K562 (cell line): ENCODE measurements around the gene MAPKAPK2. TPM values are rescaled to one million over a fixed set of nuclear protein-coding genes. Genes with fewer than 3 reads are reported as not detected.

ENCODE experiments used
- ATAC-seq: fragments of 200-7000 bp; cut with Tn5 transposase; 3 replicates; pipeline ENCODE4 v1.9.1; 2020; ENCODE audit warnings: moderate library complexity
- BruUV-seq: library from RNA; stranded (reverse); fragments of 400-500 nt; replicated peaks from 2 replicates; lab custom pipeline; 2021; lab: Mats Ljungman, UMichigan
- CTCF ChIA-PET: fragments of 300-600 bp; formaldehyde crosslinking; extraction: SDS; loops from one replicate; lab custom pipeline; 2021; ENCODE audit warnings: low intra/inter-chr PET ratio; lab: Yijun Ruan, JAX
- POLR2A ChIA-PET: fragments of 300-600, 350-650 bp; sonication (Branson Sonifier 250); formaldehyde crosslinking; extraction: SDS; loops from one replicate; lab custom pipeline; 2021; ENCODE audit warnings: antibody characterized with exemption, inconsistent platforms; lab: Yijun Ruan, JAX
- DNase-seq, 4 experiments: peaks; one replicate each; pipeline versions ENCODE4 v3.0.0 to v3.0.0-alpha.2; 2011 to 2018; ENCODE audit warnings: low spot score in 3 of 4, mixed read lengths in 3 of 4; ENCODE audit errors: extremely low read depth in 1 of 4
- FAIRE-seq: peaks from 2 replicates; lab custom pipeline; 2011; peaks lifted over from hg19 to GRCh38; lab: Jason Lieb, UNC
- H2AFZ ChIP-seq: 2 replicates; pipeline ENCODE4 v1.6.0; 2011; ENCODE audit warnings: low read depth, low read length, control low read depth, inconsistent platforms
- H3K27ac ChIP-seq: fragments of 200-600 bp; 3 replicates; pipeline ENCODE4 v1.8.0; 2011; ENCODE audit warnings: low read depth, mild to moderate bottlenecking, control low read depth, inconsistent platforms, low read length, moderate library complexity, mixed read lengths; ENCODE audit errors: extremely low read depth
- H3K27me3 ChIP-seq, 2 experiments: fragments of 300-600 bp in 1 of 2; 2 replicates in 1 of 2; 3 replicates in 1 of 2; pipeline versions ENCODE4 v1.6.0 to v1.8.0; 2011; ENCODE audit warnings: inconsistent platforms in 2 of 2, low read length in 2 of 2, mild to moderate bottlenecking in 1 of 2, mixed read lengths in 1 of 2, moderate library complexity in 1 of 2; ENCODE audit not compliant: control insufficient read depth in 2 of 2, insufficient read depth in 2 of 2
- H3K36me3 ChIP-seq: fragments of 300-600 bp; 3 replicates; pipeline ENCODE4 v1.8.0; 2011; ENCODE audit warnings: mild to moderate bottlenecking, low read length, inconsistent platforms; ENCODE audit not compliant: control insufficient read depth, insufficient read depth
- H3K4me1 ChIP-seq, 2 experiments: fragments of 200-600 bp in 1 of 2; replicated peaks in 1 of 2; 2 replicates in 1 of 2; 3 replicates in 1 of 2; pipeline versions ENCODE4 v1.5.1 to v1.8.0; 2011; ENCODE audit warnings: inconsistent platforms in 2 of 2, low read length in 2 of 2, mild to moderate bottlenecking in 1 of 2, mixed read lengths in 1 of 2, moderate library complexity in 1 of 2; ENCODE audit not compliant: control insufficient read depth in 2 of 2, insufficient read depth in 2 of 2
- H3K4me2 ChIP-seq: 2 replicates; pipeline ENCODE4 v1.6.1; 2011; ENCODE audit warnings: low read length, control low read depth, inconsistent platforms, mixed read lengths; ENCODE audit not compliant: insufficient read depth
- H3K4me3 ChIP-seq: fragments of 200-600 bp; sonication (generic), shearing (Covaris generic); 2 replicates; pipeline ENCODE4 v1.5.1; 2016; ENCODE audit warnings: control low read depth, inconsistent platforms
- H3K79me2 ChIP-seq: fragments of 200-600 bp; 3 replicates; pipeline ENCODE4 v1.8.0; 2011; ENCODE audit warnings: low read length, inconsistent platforms; ENCODE audit not compliant: control insufficient read depth, insufficient read depth
- H3K9ac ChIP-seq, 2 experiments: 2 replicates each; pipeline versions ENCODE4 v1.6.0 to v1.6.1; 2011; ENCODE audit warnings: low read depth in 2 of 2, low read length in 2 of 2, control low read depth in 1 of 2, inconsistent platforms in 1 of 2, mild to moderate bottlenecking in 1 of 2, mixed read lengths in 1 of 2; ENCODE audit not compliant: insufficient read depth in 1 of 2
- H3K9me1 ChIP-seq: one replicate; pipeline ENCODE4 v1.6.0; 2011; ENCODE audit warnings: inconsistent platforms, mild to moderate bottlenecking, low read length, moderate library complexity; ENCODE audit not compliant: control insufficient read depth, insufficient read depth
- H3K9me3 ChIP-seq: replicated peaks from 2 replicates; pipeline ENCODE4 v1.5.1; 2011; ENCODE audit warnings: low read depth, low read length, inconsistent platforms; ENCODE audit not compliant: control insufficient read depth, insufficient read depth
- H4K20me1 ChIP-seq: replicated peaks from 2 replicates; pipeline ENCODE4 v1.6.1; 2011; ENCODE audit warnings: low read length, inconsistent platforms, mixed read lengths; ENCODE audit not compliant: control insufficient read depth, insufficient read depth
- NCOA4 ChIP-seq: fragments of 450-650 bp; IDR thresholded peaks from 2 replicates; pipeline ENCODE4 v1.6.1; 2018; ENCODE audit warnings: mild to moderate bottlenecking; ENCODE audit not compliant: partially characterized antibody
- PCBP2 ChIP-seq: fragments of 200-400 bp; formaldehyde crosslinking; IDR thresholded peaks from 2 replicates; pipeline ENCODE4 v1.6.1; 2018; ENCODE audit warnings: low read length, low read depth, mild to moderate bottlenecking, moderate library complexity; ENCODE audit not compliant: poor library complexity, severe bottlenecking
- PHB ChIP-seq: fragments of 250-450 bp; sonication (Bioruptor Pico); IDR thresholded peaks from 2 replicates; pipeline ENCODE4 v1.5.0; 2021
- RBBP5 ChIP-seq: fragments of 200-600 bp; sonication (generic); IDR thresholded peaks from 2 replicates; pipeline ENCODE4 v1.6.1; 2012; ENCODE audit warnings: borderline replicate concordance, mild to moderate bottlenecking, low read length, control low read depth, inconsistent platforms; ENCODE audit not compliant: insufficient read depth, poor library complexity, severe bottlenecking
- RBM15 ChIP-seq: fragments of 200-400 bp; formaldehyde crosslinking; IDR thresholded peaks from 2 replicates; pipeline ENCODE4 v1.6.1; 2018; ENCODE audit warnings: mild to moderate bottlenecking, low read length, moderate library complexity; ENCODE audit not compliant: insufficient read depth
- TBP ChIP-seq: optimal IDR thresholded peaks from 2 replicates; pipeline ENCODE3; 2011; ENCODE audit warnings: low read depth, low read length, improper control_type of control experiment
- WGBS: fragments of 100-300 bp; shearing (Covaris generic); methylation state at CpG from one replicate; pipeline ENCODE4 v1.1.6; 2016; ENCODE audit warnings: low coverage, mixed read lengths; ENCODE audit not compliant: insufficient coverage; ENCODE audit errors: missing lambda C conversion rate; 5-methylcytosine and 5-hydroxymethylcytosine counted together
- in situ Hi-C: fragments of 300-500 bp; cut with MboI; formaldehyde crosslinking; loops from 4 replicates; pipeline ENCODE4 v1.15.0; 2018; ENCODE audit warnings: inconsistent platforms, mixed read lengths
- intact Hi-C: fragments of 100-400 bp; cut with micrococcal nuclease; formaldehyde crosslinking; loops from 2 replicates; pipeline ENCODE4 v1.14.2; 2022
- polyA plus RNA-seq, 8 experiments: library from polyadenylated mRNA; depleted of rRNA in 4 of 8; stranded (reverse) in 5 of 8; unstranded in 3 of 8; fragments of >200 nt; fragmentation: Nextera tagmentation in 2 of 8; fragmentation: Illumina TruSeq in 1 of 8; extraction: Ambion mirVana in 2 of 8; extraction: Trizol in 1 of 8; gene quantifications; 2 replicates each; pipeline versions ENCODE4 v1.2.1 to v1.2.3, GENCODE V29; 2011 to 2014; ENCODE audit warnings: inconsistent platforms in 1 of 8, missing spikeins in 1 of 8
- total RNA-seq, 7 experiments: library from RNA; depleted of rRNA in 6 of 7; stranded (reverse); fragments of >200 nt in 6 of 7; fragmentation: Illumina TruSeq in 2 of 7; extraction: Trizol in 2 of 7; gene quantifications; 2 replicates each; pipeline versions ENCODE4 v1.2.1 to v1.2.3, GENCODE V29; 2011 to 2021; ENCODE audit warnings: low replicate concordance in 1 of 7
- TF ChIP-seq, protein P1 (sequence below): IDR thresholded peaks from 2 replicates; pipeline ENCODE4 v1.6.1; 2011; ENCODE audit warnings: borderline replicate concordance, low read depth, mild to moderate bottlenecking, moderate library complexity, low read length; ENCODE audit not compliant: insufficient read depth, poor library complexity, severe bottlenecking
- TF ChIP-seq, protein P2 (sequence below): fragments of 250-450 bp; sonication (Bioruptor Pico); IDR thresholded peaks from 2 replicates; pipeline ENCODE4 v1.4.0; 2020; ENCODE audit warnings: mild to moderate bottlenecking
- TF ChIP-seq, protein P3 (sequence below): sonication (generic); formaldehyde crosslinking; IDR thresholded peaks from 2 replicates; pipeline ENCODE4 v1.8.0; 2022; ENCODE audit warnings: mild to moderate bottlenecking, missing genetic modification reagents, borderline replicate concordance
- TF ChIP-seq, protein P4 (sequence below): fragments of 250-450 bp; sonication (Bioruptor Pico); IDR thresholded peaks from 2 replicates; pipeline ENCODE4 v1.4.0; 2020; ENCODE audit warnings: borderline replicate concordance

Gene MAPKAPK2
- total and polyA plus RNA-seq, 9 of the 15 experiments (the other 6 are each of a cell fraction or from before 2014, with no cell fraction given): 0.63 to 94.2 (median 52.1) TPM

DNA sequence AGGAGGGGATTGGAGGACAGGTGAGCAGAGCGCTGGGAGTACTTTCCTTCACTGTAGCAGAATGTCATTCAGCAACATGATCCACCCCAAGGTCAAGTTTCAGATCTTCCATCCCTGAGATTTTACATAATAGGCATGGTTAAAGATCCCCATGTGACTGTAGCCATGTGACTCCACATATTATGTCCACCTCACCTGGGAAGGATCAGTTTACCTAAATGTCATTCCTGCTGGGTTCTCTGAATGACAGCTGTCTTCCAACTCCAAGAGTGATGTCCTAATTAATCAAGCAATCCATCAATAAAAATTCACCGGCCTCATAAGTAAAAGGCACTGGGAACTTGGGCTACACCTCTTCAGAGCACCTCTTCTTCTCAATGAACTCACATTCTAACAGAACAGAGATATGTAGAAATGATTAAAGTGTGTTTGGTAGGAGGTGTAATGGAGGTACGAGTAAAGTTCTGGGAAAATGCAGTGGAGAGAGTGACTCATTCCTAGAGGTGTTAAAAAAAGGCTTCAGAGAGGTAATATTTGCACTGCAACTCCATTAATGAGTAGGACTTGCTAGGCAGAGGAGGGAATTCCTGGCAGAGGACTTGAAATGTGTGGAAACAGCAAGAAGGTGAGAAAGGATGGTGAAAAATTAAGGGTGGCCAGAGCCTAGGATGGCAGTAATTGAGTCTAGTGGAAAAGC is 22.2 kb upstream of the MAPKAPK2 start (continued):
- TF ChIP-seq, protein P1, sequence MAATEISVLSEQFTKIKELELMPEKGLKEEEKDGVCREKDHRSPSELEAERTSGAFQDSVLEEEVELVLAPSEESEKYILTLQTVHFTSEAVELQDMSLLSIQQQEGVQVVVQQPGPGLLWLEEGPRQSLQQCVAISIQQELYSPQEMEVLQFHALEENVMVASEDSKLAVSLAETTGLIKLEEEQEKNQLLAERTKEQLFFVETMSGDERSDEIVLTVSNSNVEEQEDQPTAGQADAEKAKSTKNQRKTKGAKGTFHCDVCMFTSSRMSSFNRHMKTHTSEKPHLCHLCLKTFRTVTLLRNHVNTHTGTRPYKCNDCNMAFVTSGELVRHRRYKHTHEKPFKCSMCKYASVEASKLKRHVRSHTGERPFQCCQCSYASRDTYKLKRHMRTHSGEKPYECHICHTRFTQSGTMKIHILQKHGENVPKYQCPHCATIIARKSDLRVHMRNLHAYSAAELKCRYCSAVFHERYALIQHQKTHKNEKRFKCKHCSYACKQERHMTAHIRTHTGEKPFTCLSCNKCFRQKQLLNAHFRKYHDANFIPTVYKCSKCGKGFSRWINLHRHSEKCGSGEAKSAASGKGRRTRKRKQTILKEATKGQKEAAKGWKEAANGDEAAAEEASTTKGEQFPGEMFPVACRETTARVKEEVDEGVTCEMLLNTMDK: no peak
- no peak for TF ChIP-seq PCBP2
- TF ChIP-seq, protein P2, sequence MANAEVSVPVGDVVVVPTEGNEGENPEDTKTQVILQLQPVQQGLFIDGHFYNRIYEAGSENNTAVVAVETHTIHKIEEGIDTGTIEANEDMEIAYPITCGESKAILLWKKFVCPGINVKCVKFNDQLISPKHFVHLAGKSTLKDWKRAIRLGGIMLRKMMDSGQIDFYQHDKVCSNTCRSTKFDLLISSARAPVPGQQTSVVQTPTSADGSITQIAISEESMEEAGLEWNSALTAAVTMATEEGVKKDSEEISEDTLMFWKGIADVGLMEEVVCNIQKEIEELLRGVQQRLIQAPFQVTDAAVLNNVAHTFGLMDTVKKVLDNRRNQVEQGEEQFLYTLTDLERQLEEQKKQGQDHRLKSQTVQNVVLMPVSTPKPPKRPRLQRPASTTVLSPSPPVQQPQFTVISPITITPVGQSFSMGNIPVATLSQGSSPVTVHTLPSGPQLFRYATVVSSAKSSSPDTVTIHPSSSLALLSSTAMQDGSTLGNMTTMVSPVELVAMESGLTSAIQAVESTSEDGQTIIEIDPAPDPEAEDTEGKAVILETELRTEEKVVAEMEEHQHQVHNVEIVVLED (CRISPR knock-in tag): no peak

DNA sequence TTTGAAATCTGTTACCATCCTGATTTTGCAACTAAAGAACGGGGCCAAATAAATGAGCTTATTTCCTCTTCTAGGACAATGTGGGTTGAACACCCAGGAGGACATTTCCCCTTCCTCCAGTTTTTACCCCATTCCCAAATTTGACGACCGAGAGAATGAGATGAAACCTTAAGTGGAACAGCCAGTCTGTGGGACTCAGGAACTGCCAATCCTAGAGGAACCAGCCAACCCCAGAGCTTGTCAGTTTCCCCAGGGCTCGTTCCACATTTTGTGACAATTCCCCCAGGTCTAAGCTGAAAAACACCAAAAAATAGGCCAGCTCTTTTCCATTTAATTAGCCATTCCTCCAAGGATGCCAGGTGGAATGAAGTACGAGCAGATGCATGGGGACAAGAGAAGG is 21.3 kb upstream of the MAPKAPK2 start:
- no peaks in the 10 kb centered on the region for H4K20me1 ChIP-seq
- peak overlapping the region; percentile 80; the same call in 1 of the 2 replicates for H3K4me2 ChIP-seq
- no peak overlapping the region; the same call in 2 of the 3 replicates for H3K27ac ChIP-seq
- no peaks in the 10 kb centered on the region for H3K79me2 ChIP-seq
- intact Hi-C loops (loop anchor here (5.0 kb wide), 1 partner anchor 171 kb away; no protein-coding TSS in a partner anchor), in situ Hi-C loops (no loop called here)
- H3K27me3 ChIP-seq: no peaks in the 10 kb centered on the region
- ATAC-seq (no peak), FAIRE-seq (no peak), DNase-seq (peak in 1 of 4 experiments; percentile 17)
- H3K9me3 ChIP-seq: no peaks in the 10 kb centered on the region
- peak overlapping the region; percentile 87 for H2AFZ ChIP-seq
- H3K9me1 ChIP-seq: no peaks in the 10 kb centered on the region
- H3K36me3 ChIP-seq: no peaks in the 10 kb centered on the region
- H3K4me1 ChIP-seq: peaks cover 35 to 56% of the 10 kb centered on the region in 2 experiments
- 54% methylated on average over 5 of the region's 5 CpGs for WGBS
- H3K4me3 ChIP-seq: no peak overlapping the region
- BruUV-seq: no TSS peak
- peak overlapping the region; percentile 12 to 86; a peak in 2 of 4 replicates for H3K9ac ChIP-seq
- POLR2A ChIA-PET: interaction anchor here (0.6 to 7.4 kb wide), 14 partner anchors 10 to 859 kb away, joined by 3 to 59 read pairs (median 5); partner anchors contain the start of genes DYRK3 and MAPKAPK2
- CTCF ChIA-PET: interaction anchor here (0.9 to 4.5 kb wide), 6 partner anchors 11 to 173 kb away, joined by 3 to 63 read pairs (median 14); partner anchors contain the start of gene DYRK3
- TF ChIP-seq RBBP5 (peak; percentile 12), RBM15 (no peak), PHB (CRISPR knock-in tag) (no peak), NCOA4 (no peak), TBP (peak; percentile 4)
- TF ChIP-seq, protein P3, sequence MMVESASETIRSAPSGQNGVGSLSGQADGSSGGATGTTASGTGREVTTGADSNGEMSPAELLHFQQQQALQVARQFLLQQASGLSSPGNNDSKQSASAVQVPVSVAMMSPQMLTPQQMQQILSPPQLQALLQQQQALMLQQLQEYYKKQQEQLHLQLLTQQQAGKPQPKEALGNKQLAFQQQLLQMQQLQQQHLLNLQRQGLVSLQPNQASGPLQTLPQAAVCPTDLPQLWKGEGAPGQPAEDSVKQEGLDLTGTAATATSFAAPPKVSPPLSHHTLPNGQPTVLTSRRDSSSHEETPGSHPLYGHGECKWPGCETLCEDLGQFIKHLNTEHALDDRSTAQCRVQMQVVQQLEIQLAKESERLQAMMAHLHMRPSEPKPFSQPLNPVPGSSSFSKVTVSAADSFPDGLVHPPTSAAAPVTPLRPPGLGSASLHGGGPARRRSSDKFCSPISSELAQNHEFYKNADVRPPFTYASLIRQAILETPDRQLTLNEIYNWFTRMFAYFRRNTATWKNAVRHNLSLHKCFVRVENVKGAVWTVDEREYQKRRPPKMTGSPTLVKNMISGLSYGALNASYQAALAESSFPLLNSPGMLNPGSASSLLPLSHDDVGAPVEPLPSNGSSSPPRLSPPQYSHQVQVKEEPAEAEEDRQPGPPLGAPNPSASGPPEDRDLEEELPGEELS: no peak
- TF ChIP-seq, protein P4, sequence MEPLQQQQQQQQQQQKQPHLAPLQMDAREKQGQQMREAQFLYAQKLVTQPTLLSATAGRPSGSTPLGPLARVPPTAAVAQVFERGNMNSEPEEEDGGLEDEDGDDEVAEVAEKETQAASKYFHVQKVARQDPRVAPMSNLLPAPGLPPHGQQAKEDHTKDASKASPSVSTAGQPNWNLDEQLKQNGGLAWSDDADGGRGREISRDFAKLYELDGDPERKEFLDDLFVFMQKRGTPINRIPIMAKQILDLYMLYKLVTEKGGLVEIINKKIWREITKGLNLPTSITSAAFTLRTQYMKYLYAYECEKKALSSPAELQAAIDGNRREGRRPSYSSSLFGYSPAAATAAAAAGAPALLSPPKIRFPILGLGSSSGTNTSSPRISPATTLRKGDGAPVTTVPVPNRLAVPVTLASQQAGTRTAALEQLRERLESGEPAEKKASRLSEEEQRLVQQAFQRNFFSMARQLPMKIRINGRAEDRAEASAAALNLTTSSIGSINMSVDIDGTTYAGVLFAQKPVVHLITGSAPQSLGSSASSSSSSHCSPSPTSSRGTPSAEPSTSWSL (CRISPR knock-in tag): no peak
